ENCODE results near the gene RAB17.
A peak's percentile ranks its signal among the peaks of the same experiment; 100 is the strongest.

The RAB17 gene

DNA sequence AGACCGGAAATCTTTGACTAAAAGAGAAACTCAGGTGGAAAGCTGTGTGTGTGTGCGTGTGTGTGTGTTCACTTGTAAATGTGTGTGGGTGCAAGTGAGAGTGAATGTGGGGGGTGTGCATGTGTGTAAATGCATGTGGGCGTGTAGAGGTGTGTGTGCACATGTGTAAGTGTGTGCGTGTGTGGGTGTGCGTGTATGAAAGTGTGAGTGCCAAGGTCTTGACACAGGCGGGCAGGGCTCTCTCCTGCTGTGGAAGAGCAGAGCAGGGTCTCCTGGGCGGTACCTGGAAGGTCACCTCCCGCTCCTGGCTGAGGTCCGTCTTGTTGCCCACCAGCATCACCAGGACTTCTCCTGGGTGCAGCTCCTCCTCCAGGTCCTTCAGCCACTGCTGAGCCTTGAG is 13.6 kb downstream of the RAB17 start:
- DNase-seq (ENCODE audit: low read depth), result no peak

DNA sequence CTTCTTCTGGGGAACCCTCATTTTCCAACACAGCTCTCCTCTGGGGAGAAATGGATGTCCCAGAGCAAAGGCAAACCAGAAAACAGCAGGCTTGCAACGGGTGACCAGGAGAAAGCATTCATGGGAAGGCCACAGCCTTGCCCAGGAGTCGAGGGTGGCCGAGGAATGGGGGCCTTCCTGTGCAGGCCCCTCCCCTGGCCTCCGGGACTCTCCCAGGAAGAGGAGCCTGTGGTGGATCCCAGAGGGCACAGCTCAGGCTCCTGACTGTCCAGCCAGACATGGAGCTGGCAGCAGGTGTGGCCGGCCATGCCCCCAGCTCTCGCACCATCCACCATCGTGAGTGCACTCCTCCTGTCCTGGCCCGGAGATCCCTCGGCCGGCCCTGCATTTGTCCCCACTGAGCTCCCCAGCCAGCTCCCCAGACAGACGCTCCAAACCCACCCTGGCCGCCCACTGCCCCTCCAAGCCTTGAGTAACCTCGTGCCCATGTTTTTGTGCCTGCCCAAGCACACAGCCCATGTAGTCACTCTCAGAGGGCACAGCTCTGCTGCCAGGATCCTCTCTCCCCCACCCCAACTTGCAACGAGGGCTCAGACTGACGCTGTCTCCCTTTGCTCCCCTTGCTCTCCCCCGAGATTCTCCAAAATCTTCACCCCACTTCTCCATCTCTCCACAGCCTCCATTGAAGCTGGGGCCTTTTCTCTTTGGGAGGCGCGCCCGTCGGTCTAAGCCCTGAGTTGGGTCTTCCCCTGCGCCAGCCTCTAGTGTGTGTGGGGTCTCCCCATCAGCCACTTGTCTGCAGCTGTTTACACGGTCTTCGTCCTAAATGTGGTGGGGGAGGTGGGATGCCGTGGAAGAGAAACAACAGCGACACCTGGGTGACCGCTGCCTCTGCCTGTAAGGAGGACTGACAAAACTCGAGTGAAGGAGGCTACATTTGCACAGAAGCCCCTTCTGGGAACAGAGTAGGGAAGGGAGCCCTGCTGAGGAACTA is 14.4 kb downstream of the RAB17 start:
- DNase-seq (ENCODE audit: low read depth), result no peak

DNA sequence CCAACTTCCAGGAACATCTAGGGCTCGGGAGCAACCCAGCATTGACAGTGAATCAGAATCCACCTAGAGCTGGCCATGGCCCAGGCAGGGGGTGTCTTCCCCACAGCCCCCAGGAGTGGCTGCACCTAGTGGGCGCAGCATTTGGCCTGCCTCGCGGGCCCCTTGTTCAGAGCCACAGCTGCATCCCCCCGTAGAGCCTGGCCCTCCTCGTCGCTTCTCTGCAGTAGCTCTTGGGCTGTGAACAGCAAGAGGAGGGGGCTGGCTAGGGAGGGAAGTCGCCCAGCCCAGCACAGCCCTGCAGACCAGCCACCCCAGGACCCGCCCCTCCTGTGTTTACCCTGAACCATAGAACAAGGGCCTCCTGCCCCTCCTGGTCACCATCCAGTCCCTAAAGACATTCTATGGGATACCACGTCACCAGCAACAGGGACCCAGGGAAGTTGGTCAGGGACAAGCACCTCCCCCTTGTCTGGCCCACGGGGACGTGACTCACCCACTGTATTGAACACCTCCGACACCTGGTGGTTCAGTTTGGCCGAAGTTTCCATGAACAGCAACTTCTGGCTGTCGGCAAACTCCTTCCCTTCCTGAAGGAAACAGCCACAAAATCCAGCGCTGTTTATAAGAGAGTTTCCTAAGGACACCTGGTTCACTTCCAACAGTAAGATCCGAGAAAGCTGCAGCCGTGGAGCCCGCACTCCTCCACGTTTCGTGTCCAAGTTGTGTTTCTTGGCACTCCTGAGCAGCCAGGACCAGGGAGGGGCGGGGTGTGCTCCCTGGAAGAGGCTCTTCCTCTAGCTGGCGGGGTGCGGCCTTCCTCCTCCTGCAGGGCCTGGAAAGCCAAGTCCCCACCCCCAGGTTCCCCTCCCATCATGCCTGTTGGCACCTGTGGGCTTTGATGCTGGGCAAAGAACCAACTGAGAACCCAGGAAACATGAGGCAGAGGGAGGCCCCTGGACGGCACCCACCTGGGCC is 15.4 kb downstream of the RAB17 start:
- no peak for DNase-seq (ENCODE audit: low read depth)

DNA sequence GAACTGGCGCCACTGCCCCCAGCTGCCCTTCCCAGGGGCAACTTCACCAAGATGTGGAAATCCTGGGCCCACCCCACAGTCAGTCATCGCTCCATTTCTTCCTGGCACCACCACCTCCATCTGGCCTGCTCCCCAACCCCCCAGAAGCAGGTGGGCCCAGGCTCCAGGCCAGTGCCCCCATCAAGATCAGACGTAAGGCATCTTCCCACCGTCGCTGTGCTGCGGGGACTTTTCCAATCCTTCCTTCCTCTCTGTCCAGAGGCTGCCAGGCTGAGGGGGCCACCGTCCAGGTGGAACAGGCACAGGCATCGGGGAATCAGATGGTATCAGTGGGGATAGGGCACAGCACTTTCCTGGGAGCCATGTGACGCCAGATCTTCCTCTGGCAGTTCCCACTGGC is 16.1 kb downstream of the RAB17 start:
- DNase-seq (ENCODE audit: low read depth), result no peak

DNA sequence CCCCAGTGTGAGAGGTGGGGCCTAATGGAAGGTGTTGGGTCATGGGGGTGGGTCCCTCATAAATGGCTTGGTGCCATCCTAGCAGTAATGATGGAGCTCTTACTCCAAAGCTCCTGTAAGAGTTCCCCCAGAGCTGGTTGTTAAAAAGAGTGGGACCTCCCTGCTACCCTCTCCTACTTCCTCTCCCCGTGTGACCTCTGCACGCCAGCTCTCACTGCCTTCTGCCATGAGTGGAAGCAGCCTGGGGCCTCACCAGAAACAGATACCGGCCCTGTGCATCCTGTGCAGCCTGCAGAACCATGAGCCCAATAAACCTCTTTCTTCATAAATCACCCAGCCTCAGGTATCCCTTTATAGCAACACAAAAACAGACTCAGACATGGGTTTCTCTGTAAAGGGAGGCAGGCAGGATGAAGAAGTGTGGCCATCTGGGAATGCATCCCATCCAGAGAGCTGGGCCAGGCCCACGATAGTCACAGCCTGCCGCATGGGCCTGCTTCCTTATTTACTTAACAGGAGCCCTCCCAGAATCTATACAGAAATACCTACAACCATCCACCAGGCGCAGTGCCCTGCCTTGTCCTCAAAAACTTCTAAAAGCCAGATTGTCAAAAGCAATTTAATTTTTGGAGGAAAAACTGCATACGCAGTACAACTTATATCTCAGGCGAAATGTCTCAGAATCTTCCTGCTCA is 16.7 kb downstream of the RAB17 start:
- DNase-seq (ENCODE audit: low read depth), result no peak

DNA sequence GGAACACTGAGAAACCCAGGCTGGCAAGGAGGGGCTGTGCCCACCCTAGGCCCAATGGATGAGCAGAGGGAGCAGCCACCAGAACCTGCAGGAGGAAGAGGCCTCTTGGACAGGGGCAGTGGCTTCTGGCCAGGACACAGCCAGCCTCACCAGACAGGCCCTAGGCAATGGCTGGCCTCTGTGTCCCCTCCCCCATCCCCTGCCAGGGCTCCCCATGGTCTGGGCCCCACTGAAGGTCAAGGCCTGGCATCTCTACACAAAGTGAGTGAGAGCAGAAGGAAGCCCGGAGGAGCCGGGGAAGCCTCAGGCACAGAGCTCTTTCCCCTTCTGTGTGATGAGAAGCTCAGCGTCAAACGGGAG is 17.8 kb downstream of the RAB17 start:
- DNase-seq (ENCODE audit: low read depth), result no peak

DNA sequence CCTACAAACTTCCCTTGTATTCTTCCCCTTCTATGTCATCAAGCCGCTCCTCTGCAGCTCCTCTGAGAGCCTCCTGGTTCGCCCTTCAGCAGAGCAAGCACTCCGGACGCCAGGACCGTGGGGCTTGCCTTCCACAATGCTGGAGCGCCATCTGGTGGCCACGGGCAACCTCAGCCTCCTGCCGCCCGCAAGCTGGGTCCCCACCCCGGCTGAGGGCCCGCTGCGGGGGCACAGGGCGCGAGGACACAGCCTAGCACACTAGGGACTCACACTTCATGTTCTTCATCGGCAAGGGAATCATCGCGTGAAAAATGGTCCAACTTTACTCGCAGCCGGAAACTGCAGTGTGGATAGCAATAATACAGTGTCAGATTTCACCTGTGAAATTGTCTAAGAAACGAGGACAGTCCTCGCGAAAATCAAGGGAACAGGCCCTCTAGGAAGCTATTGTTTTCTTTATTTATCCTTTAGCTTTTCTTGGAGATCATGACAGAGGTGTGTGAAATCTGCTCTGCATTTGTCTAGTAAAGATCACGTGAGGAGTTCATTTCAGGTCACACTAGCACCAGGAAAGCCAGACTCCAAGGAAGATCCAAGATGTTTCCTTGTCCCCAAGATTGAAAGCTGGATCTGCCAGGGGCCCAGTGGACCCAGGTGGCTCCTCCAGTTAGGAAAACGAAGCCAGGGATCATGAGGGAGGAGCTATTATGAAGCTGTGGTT is 18.4 kb downstream of the RAB17 start:
- DNase-seq (ENCODE audit: low read depth), result peak; percentile 79

DNA sequence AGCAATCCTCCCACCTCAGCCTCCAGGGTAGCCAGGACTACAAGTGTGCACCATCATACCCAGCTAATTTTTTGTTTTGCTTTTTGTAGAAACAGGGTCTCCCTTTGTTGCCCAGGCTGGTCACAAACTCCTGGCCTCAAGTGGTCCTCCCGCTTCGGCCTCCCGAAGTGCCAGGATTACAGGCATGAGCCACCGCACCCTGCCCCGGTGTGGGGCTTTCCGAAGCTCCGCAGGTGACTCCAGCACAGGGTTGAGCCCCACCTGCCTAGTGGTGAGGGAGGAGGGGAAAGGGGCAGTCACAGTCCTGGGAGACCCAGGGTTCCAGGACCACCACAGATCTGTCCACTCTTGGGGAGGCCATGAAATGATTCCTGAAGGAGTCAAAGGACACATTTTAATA is 19.0 kb downstream of the RAB17 start:
- no peak for DNase-seq (ENCODE audit: low read depth)

DNA sequence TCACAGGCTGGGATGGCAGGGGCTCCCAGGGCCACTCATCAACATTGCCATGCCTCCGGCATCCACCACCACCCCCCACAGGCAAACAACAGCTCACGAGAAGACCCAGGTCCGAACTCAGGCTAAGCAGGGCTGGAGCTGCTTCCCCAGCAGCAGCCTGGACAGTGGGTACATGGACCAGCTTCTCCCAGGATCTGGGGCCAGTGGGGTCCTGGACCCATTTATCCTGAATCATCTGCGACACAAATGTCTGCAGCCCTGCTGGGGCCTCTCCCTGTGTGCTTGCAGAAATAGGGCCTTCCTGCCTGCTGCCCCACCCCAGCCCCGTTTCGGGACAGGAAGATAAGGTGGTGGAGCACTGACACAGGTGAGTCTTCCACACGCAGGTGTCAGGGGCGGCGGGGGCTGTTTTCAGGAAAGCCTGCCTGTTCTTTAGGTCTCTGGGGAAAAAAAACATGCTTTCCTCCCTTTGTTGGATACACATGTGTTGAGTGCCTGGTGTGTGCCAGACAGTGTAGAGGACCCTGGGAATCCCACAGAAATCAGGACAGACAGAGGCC is 19.7 kb downstream of the RAB17 start:
- no peak for DNase-seq (ENCODE audit: low read depth)

DNA sequence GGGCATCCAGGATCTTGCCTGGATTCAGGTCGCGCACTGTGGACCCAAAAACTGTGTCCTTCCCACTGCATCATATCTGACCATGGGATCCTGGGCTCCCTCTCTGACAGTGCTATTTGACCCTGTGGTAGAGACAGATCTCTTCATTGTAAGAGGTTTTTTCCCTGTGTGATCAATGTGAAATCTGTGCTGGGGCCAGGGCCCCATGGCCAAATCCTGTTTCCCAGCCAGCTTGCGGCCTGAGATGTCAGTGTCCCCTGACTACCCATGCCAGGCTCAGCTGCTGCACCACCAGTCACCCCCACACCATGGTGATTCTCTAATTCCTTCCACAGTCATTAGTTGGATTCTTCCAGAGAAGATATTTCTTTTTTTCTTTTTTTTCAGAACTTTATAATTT is 20.6 kb downstream of the RAB17 start:
- DNase-seq (ENCODE audit: low read depth), result no peak

DNA sequence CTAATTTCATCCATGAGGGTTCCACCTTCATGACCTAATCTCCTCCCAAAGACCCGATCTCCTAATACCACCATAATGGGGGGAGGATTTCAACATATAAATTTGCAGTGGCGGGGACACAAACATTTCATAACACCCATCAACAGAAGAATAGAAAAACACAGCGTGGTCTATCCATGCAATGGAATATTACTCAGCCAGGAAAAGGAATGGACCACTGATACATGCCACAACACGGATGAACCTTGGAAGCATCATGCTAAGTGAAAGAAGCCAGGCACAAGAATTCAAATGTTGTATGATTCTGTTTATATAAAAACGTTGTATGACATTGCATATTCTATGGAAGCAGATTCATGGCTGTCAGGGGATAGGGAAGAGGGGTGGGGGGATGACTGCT is 21.5 kb downstream of the RAB17 start:
- no peak for DNase-seq (ENCODE audit: low read depth)

DNA sequence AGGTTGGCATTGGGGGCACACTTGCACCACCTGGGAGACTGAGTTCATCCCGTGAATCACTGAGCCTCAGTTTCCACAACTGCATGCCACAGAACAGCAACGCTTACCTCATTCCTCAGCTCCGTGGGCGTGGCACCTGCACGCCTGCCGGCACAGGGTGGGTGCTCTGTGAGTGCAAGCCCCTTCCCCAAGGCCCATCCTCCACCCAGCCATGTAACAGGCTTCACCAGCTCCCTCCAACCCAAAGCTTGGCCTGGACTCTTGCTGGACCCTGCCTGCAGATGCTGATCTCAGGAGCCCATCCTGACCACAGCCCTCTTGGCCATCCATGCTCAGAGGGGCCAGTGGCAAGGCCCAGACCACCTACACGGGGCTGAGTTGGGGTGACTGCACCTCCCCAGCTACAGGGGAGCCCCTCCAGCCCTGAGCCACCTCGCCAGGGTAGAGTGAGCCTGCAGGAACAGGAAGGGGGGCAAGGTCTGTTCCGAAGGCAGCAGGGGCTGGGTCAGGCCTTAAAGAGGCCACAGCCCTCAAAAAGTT is 22.3 kb downstream of the RAB17 start:
- DNase-seq (ENCODE audit: low read depth), result no peak

DNA sequence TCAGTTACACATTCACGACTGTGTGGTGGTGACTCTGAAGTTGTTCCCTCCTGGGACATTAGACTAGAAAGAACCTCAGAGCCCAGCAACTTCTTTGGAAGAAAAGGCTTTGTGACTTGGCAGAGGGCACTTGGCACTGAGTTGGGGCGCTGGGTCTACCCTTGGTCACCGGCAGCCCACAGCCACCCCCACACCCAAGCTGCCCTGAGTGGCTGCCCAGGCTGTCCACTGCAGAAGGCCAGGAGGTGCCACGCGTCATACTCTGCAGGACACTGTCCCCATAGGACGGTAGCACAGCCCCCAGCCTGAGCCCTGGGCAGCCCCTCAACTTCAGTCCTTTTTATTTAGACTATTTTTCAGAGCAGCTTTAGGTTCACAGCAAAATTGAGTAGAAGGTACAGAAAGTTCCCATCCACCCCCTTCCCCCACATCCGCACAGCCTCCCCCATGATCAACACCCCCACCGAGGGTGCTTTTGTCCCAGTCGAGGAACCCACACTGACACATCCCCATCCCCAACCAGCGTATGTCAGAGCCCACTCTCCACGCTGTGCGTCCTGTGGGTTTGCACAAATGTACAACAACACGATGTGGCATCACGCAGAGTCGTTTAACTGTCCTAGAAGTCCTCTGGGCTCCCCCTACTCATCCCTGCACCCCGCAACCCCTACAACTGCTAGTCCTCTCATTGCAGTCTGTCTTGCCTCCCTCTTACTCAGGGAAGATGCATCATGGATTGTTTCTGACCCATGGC is 23.1 kb downstream of the RAB17 start:
- DNase-seq (ENCODE audit: low read depth), result no peak

DNA sequence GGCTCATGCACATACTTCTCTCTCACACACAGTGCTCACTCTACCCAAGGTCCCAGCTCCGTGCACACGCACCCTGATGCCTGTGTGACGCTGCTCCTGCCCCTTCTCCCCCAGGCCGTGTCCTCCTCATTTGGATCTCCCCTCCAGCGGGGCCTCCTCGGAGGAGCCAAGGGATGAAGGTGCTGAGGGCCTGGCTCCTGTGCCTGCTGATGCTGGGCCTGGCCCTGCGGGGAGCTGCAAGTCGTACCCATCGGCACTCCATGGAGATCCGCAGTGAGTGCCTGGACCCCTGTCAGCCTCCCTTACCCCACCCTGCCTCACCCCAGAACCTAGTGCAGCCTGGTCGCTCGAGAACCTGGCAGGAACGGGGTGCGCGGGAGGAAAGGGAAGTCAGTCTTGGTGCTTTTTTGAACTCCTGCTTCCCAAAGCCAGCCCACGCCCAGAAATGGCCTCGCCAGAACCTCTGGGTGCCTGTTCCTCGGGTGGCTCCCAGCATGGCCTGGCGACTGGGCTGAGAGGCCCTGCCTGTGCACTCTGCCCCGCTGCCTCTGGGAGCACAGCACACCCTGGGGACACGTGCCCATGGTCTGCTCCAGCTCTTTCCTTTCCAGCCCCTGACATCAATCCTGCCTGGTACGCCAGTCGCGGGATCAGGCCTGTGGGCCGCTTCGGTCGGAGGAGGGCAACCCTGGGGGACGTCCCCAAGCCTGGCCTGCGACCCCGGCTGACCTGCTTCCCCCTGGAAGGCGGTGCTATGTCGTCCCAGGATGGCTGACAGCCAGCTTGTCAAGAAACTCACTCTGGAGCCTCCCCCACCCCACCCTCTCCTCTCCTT is 23.9 kb downstream of the RAB17 start, which contains the start of gene PRLH:
PRLH (plus strand) TSS at position 174 of the 835 bp plus-strand sequence; CDS start at position 174, 0 bp downstream.
- no peak for DNase-seq (ENCODE audit: low read depth)

DNA sequence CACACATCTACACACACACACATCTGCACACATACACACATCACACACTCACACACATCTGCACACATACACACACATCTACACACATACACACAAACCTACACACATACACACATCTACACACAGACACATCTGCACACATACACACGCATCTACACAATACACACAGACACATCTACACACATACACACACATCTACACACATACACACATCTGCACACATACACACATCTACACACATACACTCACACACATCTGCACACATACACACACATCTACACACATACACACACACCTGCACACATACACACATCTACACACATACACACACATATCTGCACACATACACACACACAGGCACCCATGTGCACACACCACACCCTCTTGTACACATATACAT is 24.6 kb downstream of the RAB17 start:
- DNase-seq (ENCODE audit: low read depth), result no peak

DNA sequence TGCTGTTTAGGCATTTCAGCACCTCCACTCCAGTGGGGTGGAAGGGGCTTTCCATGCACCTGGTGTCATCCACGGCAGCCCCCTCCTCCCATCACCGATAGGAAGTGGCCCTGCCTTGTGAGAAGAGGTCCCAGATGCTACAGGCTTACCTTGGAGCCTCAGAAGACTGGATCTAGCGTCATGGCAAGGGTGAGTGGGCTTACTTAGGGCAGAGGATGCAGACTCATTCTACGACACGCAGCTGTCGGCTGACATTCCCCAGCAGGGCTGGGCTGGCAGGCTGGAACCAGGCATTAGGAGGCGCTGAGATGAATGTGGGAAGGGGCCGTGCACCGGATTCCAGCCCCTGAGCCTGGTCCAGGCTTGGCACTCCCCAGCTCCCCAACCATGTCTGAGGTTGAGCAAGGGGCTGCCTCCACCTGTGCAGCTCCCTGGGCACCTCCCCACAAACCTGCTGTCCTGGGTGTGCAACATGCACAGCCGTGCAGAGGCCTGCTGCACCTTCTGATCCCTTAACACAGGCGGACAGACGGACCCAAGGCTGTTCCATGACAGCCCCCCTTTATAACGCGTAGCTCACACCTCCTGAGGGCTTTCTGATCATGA is 25.9 kb downstream of the RAB17 start:
- DNase-seq (ENCODE audit: low read depth), result no peak

DNA sequence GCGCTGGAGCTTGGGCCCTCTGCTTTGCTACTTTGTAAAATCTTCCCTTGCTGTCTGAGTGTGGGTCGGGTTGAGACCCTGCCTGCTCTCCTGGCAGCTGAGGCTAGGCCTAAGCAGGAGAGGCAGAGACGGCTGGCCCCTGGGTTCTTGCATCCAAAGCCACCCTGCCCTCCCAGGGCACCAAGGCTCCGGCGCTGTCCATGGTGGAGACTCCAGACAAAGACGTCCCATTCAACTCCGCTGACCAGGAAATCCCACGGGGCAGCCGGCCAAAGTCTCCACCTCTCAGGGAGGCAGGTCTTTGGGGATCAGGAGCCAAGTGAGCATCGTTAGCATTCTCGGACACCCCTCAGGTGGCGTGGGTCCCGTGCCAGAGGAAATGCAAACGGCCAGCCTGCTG is 26.7 kb downstream of the RAB17 start:
- DNase-seq (ENCODE audit: low read depth), result no peak

DNA sequence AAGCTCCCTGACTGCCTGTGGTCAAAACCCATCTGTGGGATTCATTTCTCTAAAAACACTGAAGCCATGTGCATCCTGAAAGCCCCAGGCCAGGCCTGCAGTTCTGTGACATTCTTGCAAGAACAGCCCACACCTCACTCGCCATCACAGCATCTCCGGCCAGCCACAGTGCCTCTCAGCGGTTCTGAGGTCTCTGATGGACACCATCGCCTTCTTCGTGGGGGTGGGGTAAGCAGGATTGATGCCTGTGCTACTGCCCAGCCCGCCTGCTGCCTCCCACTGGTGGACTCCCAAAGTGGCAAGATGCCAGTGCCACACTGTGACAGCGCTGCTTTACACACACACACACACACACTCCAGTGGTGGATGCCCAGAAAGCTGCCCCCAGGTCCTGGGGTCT is 29.3 kb downstream of the RAB17 start:
- no peak for DNase-seq (ENCODE audit: low read depth)
